Non-pigmented ciliary epithelial cell (primary cell): ENCODE data around the gene SAMD4A.

Experiments
- DNase-seq: peaks from one replicate; pipeline ENCODE4 v3.0.0-alpha.2; 2010; ENCODE audit warnings: low read depth

The SAMD4A gene, protein sequence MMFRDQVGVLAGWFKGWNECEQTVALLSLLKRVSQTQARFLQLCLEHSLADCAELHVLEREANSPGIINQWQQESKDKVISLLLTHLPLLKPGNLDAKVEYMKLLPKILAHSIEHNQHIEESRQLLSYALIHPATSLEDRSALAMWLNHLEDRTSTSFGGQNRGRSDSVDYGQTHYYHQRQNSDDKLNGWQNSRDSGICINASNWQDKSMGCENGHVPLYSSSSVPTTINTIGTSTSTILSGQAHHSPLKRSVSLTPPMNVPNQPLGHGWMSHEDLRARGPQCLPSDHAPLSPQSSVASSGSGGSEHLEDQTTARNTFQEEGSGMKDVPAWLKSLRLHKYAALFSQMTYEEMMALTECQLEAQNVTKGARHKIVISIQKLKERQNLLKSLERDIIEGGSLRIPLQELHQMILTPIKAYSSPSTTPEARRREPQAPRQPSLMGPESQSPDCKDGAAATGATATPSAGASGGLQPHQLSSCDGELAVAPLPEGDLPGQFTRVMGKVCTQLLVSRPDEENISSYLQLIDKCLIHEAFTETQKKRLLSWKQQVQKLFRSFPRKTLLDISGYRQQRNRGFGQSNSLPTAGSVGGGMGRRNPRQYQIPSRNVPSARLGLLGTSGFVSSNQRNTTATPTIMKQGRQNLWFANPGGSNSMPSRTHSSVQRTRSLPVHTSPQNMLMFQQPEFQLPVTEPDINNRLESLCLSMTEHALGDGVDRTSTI

DNA sequence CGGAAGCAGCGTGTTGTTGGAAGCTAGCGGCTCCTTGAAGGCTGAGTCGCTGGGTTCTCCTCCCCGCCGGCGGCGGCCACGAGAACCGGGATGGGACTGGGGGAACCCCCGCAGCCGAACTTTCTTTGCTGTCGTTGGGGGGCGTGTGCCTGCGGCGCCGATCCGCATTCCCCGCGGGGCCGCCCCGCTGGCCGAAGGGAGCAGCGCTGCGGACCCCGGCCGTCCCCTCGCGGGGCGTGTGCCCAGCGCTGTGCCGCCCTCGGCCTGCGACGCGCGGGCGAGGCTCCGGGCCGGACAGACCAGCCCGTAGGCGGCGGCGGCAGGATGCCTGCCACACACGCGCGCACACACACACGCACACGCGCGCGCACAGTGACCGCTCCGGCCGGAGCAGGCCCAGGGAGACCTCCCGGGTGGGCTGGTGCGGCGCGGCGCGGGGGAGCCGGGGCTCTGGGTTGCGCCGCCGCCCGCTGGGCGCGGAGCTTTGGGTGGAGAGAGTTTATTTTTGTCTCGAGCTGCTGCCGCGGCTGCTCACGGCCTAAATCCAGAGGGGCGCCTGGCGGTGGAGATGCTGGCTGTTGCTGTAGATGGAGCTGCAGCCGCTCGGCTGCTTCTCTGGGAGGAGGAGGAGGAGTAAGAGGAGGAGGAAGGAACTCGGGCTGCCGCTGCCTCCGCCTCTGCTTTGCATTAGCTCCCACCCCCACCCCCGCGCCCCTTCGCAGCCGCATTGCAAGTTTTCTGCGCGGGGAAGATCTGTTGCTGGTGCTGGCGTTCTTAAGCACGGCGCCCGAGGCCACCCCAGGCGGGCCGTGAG, at the start of gene SAMD4A:
TSS of gene SAMD4A (plus strand) at position 719 of the 814 bp plus-strand sequence. CDS start 789 bp downstream, outside the sequence.
- peak; percentile 55 for DNase-seq

DNA sequence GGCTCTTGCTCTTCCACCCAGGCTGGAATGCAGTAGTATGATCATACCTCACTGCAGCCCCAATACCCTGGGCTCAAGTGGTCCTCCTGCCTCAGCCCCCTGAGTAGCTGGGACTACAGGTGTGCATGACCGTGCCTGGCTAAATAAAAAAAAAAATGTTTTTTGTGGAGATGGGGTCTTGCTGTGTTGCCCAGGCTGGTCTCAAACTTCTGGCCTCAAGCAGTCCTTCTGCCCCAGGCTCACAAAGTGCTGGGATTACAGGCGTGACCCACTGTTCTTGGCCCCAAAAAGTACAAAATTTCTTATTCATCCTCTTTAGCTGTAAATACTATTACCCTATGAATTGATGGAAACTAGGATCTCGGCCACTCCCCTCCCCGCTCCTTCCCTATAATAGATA, 42.5 kb upstream of the SAMD4A start:
- DNase-seq, result no peak

DNA sequence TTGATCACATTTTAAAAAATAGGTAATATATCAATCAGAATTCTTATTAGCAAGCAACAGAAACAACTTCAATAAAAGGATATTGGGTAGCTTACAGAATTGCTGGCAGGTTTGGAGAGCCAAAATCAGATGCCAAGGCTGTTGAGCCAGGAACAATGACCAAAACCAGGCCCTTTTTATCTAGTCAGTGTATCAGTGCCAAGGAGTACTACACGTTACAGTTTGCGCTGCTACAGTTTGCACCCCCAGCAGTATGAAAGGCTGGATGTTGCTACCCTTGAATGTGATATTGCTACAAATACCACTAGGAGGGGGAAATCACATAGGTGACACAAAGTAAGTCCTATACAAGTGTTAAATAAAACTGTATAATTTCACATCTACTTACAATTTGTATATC, 38.0 kb upstream of the SAMD4A start:
- no peak for DNase-seq

DNA sequence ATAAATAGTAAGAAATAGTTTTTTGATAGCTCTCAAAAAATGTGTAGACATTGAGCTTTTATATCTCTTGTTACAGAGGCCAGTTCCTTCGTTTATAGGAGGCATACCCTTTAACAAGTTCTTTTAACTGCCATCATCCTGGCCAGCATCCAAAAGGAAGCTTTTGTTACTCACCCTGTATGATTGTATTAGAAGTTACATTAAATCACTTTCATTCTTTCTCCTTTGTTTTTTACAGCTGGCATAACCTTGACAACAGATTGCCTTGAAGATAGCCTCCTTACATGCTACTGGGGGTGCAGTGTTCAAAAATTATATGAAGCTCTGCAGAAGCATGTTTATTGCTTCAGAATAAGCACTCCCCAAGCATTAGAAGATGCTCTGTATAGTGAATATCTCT, 37.1 kb upstream of the SAMD4A start:
- peak; percentile 26 for DNase-seq

DNA sequence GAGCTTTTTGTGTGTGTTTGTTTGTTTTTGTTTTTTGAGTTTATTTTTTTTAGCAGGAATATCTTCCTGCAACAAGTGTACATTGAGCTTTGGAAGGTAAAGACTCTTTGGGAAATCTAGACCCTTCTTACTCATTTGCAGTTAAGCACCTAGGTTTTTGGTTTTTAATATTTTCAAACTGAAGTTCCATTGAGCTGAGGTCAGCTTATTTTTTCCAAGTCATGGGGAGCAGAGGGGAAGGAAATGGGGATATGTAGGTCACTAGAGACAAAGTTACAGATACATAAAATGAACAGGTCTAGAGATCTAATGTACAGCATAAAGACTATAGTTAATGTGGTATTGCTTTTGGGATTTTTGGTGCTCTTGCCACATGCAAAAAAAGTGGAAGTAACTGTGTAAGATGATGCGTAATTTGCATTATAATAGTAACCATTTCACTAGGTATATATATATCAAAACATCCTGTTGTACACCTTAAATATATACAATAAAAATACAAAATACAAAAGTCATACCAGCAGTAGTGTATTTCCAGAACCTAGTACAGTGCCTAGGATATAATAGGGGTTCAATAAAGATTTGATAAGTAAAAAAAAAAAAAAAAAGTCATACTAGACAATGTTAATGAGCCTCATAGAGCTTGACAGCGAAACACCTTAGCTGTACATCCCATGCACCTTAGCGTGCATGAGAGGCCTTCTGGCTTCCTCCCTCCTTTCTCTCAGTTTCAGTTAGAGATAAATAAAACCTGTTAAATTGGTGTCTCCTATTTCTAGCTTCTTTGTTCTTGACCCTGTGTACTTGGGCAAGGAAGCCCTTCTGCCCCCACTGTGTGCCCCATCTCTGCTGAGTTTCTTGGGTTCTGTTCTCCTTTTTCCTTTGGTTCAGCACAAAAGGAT, 34.6 kb upstream of the SAMD4A start:
- DNase-seq, result no peak

DNA sequence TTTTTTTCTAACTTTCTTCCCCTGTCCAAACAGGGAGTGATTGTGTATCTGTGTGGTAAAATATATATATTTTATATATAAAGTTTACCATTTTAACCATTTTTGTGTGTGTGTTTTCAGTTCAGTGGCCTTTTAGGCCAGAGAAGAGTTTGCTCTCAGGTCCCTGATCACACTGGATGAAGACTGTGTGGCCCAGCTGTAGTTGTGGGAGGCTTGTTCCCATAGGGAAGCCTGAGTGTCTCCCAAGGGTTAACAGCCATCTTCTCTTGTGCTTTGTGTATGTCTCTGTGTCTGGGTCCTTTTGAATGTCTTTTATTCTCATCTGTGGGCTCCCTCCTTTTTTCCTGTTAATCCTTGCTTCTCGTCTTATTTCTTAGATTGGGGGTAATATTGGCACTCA, 33.8 kb upstream of the SAMD4A start:
- no peak for DNase-seq

DNA sequence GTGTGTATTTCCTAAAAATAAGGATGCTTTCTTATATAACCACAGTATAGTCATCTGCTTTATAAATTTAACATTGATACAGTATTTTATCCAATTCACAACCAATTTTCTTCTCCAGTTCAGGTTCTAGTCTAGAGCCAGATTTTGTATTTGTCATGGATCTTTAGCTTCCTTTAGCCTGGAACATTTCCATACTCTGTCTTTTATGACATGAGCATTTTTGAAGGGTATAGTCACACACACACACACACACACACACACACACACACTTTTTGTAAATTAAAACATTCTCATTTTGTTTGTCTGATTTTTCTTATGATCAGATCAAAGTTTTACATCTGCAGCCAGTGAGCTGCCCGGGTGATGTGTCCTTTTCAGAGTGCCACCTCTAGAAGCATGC, 31.8 kb upstream of the SAMD4A start:
- no peak for DNase-seq

DNA sequence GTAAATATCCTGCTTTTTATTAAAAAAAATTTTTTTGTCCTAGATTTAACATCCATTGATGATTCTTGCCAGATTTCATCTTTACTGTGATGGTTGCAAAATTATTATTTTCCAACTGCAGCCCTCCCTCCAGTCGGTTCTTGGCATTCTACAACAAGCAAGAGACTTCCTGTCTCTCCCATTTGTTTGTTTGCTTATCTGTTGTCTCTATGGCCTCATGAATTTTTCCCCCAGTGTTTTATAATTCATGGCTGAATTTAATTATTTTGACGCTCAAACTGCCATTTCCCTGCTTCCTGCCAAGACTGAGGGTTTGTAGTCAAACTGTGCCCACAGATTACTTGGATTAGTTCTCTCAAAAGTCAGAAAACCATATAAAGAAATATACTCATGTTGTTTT, 31.3 kb upstream of the SAMD4A start:
- no peak for DNase-seq

DNA sequence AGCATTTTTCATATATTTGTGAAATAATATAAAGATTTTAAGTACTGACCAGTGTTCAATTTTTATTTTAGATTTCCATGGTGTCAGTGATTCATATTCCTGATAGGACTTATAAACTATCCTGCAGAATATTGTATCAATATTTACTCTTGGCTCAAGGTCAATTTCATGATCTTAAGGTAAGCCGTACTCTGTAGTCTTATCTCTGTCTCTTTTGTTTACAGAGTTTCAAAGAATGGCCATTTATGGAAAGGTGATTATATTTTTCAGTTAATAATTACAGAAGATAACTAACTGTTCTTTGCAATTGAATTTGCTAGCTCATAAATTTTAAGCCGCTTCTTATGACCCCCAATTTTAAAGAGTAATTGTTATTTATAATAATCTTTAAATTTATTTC, 29.3 kb upstream of the SAMD4A start:
- DNase-seq, result no peak

DNA sequence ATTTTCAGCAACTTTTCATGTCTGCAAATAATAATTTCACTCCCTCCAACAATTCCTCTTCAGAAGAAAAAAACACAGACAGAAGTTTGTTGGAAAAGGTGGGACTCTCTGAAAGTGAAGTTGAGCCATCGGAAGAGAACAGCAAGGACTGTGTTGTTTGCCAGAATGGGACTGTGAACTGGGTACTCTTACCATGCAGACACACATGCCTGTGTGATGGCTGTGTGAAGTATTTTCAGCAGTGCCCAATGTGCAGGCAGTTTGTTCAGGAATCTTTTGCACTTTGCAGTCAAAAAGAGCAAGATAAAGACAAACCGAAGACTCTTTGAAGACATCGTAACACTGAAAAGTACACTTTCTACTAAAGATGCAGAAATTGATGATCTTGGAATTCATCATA, 28.9 kb upstream of the SAMD4A start:
- no peak for DNase-seq

DNA sequence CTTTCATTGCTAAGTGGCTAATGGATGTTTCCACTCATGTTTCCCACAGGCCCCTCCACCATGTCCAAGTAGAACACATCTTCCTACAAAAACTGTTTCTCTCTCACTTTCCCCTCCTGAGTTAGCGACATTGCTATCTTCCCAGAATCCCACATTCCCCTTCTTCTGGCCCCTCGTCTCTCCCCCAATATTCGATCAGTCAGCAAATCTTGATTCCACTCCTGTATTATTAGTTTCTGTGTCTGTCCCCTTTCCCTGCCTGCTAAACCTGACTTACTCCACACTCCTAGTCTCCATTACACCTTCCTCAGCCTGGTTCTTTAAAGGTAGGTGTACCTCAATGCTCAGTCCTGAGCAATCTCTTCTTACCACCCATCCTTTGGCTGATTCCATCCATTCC, 19.3 kb upstream of the SAMD4A start:
- no peak for DNase-seq

DNA sequence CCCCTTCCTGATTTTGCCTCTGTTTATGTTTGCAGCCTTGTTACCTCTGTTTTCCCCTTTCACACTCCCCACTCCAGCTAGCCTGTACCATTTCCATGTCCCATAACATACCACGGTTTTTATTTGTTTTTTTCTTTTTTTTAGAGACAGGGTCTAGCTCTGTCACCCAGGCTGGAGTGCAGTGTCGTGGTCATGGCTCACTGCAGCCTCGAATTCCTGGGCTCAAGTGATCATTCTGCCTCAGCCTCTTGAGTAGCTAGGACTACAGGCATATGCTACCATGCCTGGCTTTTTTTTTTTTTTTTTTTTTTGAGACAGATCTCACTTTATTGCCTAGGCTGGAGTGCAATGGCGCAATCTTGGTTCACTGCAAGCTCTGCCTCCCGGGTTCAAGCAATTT, 18.4 kb upstream of the SAMD4A start:
- DNase-seq, result no peak

DNA sequence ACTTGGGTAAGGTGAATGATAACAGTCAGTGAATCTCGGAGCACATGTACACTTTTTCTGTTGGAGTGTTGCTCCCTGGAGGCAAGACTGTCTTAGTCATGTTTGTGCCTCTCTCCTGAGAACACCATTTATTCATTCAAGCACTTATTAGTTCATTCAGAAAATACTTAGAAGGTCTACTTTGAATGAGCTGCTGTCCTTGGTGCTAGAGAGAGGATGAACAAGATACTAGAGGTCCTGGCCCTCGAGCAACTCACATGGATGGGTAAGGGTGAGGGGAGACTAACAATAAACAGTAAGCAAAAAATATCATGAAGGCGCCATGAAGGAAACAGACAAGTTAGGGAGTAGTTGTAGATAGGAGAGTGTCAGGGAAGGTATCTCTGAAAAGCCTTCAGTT, 17.1 kb upstream of the SAMD4A start:
- no peak for DNase-seq

DNA sequence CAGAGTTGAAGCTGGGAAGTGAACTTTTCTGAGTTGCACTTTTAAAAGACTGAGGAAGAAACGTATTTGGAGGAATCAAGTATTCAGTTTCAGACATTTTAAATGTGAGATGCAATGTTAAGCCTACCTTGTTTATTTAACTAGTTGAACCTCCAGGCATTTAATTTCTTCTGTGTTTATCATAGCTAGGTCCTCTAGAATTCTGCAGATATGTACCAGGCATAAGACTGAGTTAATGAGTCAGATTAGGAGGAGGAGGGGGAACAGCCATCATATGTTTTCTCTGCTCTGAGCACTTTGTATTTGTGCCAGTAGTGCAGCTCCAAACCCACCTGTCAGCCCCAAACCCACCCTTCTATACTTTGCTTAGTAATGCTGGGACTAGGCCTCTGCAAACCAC, 16.4 kb upstream of the SAMD4A start:
- no peak for DNase-seq

DNA sequence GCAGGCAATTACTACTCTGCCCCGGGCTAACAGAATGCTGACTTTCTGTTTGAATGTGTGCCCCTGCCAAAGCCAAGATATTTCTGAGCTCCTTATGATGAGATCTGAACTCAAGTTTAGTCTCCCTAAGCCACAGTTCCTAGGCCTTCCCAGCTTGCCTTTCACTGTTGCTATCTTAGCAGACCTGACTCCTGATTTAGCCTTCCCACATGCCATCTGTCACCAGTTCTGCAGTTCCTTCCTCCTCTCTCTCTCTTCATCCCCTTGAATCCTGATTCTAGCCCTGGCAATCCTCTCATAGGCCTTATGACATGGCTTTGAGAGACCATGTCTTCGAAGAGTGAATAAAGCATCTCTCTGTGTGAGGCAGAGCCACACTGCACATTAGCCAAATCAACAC, 12.5 kb upstream of the SAMD4A start:
- DNase-seq, result no peak

DNA sequence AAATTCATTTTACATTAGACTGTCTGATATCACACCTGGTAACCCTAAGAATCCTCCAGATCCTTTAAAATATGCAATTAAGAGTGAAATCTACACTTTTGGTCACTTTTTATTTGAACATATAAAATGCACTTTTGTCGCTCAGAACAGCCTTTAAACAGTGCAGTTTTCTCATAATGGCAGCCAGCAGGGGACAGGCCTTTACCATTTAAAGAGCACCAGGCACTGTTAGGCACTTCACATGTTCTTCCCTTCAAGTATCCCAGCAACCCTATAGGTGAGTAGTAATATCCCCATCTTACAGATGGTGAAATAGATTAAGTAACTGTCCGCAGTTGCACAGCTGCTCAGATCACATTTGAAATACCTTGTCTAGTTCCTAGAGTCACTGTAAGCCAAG, 11.3 kb upstream of the SAMD4A start:
- DNase-seq, result no peak

DNA sequence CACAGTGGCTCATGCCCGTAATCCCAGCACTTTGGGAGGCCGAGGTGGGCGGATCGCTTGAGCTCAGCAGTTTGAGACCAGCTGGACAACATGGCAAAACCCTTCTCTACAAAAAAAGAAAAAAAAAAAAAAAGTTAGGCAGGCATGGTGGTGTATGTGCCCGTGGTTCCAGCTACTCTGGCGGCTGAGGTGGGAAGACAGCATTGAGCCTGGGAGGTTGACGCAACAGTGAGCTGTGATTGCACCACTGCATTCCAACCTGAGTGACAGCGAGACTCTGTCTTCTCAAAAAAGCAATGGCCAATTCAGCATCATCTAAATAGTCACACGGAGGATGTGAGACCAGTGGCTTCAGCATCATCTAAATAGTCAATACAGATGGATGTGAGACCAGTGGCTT, 10.4 kb upstream of the SAMD4A start:
- no peak for DNase-seq

DNA sequence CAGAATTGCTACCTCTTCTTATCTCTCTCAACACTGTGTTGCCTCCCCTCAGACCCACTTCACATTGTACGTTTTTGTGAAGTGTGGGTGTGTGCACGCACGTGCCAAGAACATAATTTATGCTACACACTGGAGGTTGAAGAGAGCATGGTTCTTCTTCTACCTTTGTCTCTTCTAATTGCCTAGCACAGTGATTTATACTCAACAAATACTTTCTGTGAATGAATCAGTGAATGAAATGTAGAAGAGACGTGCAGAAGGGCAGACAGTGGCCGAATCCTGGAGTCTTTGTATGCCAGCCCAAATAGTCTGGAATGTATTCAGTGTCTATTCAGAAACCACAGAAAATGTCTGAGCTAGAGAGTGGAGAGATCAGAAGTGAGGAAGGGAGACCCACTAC, 4.6 kb upstream of the SAMD4A start:
- no peak for DNase-seq

DNA sequence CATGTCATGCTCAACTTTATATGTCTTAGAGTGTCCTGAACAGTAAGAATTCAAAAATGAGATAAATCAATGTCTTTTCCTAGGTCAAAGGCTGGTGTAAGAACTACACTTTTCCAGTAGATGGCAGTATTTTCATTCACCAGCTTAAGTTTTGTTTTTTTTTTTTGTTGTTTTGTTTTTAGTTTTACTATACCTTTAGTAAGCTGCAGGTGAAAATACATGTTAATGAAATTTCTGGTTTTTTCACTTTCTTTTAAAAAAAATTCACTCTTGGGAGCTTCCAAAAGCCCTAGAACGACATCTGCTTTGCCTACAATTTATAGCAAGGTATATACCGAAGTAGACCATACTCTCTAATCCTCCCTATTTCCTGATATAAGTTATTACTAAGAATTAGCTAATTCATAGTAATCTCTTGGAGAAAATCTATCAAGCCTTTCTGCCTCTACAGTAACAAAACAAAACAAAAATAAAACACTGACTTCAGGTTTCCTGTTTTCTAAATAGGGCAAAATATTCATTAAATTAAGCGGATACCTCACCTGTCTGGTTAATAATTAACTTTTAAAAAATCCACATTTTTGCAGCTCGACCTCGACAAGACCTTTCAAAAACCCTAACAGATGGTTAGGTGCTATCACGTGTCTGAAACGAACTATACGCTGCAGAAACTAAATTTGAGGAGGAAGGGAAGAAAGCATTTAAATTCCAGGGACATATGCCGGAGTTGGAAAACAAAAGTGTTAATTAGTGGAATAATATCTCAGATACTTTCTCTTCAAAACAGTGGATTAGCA, 2.7 kb upstream of the SAMD4A start:
- no peak for DNase-seq

DNA sequence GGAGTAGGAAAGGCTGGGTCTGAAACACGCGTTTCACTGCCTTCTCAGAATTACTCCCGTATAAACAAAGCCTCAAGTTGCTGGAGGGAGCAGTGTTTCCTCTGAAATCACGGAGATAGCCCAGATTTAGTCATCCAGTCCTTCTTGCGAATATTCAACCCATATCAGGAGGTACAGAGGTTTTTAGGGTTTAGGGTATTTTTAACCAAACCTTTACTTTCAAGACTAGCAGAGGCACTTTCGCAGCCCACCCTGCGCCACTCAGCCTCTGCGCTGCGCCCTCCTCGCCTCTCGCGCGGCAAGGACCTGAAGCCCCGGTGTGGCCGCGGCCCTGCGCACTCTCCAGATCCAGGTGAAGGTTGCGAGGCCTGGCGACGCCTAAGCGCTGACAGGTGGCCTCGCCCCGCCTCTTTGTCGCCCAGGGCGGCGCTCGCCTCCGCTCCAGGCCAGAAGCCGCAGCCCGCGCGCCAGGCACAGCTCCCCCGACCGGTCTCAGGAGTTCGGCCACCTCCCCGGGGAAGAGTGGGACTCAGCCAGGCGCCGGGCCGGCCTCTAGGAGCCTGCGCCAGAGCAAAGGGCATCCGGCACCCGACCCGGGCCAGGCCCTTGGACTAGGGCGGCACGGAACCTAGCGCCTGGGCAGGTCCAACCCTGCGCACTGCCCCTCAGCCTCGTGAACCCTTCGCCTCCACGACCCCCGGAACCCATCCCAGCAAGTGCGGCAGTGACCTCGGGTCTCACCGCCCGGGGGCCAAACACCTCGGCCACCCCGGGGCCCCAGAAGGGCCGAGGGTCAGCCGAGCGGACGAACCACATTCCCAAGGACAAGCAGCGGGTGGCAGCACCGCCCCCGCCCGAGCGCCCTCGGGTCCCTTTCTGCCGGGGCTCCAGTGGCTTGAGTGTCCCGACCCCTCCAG, 1.8 kb upstream of the SAMD4A start:
- DNase-seq, result no peak
